Hepatocyte (in vitro differentiated cells): ENCODE measurements around the gene PDLIM4.

ENCODE experiments used
- CTCF ChIP-seq: fragments of 200-600 bp; sonication (generic); IDR thresholded peaks from 2 replicates; pipeline ENCODE4 v1.5.1; 2016; ENCODE audit warnings: antibody characterized with exemption, mild to moderate bottlenecking; ENCODE audit not compliant: poor library complexity
- EZH2 ChIP-seq: fragments of 200-600 bp; sonication (generic); IDR thresholded peaks from 2 replicates; pipeline ENCODE4 v1.6.1; 2016; ENCODE audit warnings: antibody characterized with exemption, mild to moderate bottlenecking, borderline replicate concordance
- EZH2phosphoT487 ChIP-seq: fragments of 200-600 bp; sonication (generic); IDR thresholded peaks from one replicate; pipeline ENCODE4 v1.6.1; 2018; ENCODE audit warnings: antibody characterized with exemption, mild to moderate bottlenecking, low read depth, moderate library complexity; ENCODE audit not compliant: unreplicated experiment, severe bottlenecking

GRCh38 chr5:132223861-132224260 lies 33.6 kb upstream of the PDLIM4 start:
- TF ChIP-seq EZH2 = no peak
- TF ChIP-seq CTCF = no peak
- TF ChIP-seq EZH2phosphoT487 = no peak
